Activated CD4-positive, alpha-beta T cell treated with anti-CD3 and anti-CD28 coated beads, Interleukin-2, amount 50 U/mL, for 16 hours (primary cell): Measurements from ENCODE around the gene CSNK2B.

Experiments
- DNase-seq: peaks from one replicate; pipeline ENCODE4 v3.0.0-alpha.2; 2020

Gene CSNK2B

GRCh38 chr6:31639043-31639442, 26.8 kb upstream of the CSNK2B start:
- no peak for DNase-seq

GRCh38 chr6:31639449-31639861, 26.4 kb upstream of the CSNK2B start:
- no peak for DNase-seq

GRCh38 chr6:31640612-31641011, 25.3 kb upstream of the CSNK2B start:
- no peak for DNase-seq

GRCh38 chr6:31641370-31641769, 24.5 kb upstream of the CSNK2B start:
- no peak for DNase-seq

GRCh38 chr6:31642798-31643570, 22.9 kb upstream of the CSNK2B start:
- DNase-seq = no peak

GRCh38 chr6:31643818-31644454, 21.9 kb upstream of the CSNK2B start:
- no peak for DNase-seq

GRCh38 chr6:31645325-31645724, 20.6 kb upstream of the CSNK2B start:
- no peak for DNase-seq

- peak; percentile 73 for DNase-seq
Observed at GRCh38 chr6:31651602-31652191, 14.2 kb upstream of the CSNK2B start.

GRCh38 chr6:31652925-31653724, 12.8 kb upstream of the CSNK2B start:
- DNase-seq = peak; percentile 92

GRCh38 chr6:31654574-31655348, 11.1 kb upstream of the CSNK2B start:
- DNase-seq = no peak

- DNase-seq = no peak
Observed at GRCh38 chr6:31655349-31656237, 10.3 kb upstream of the CSNK2B start, which contains the start of gene APOM. Gene APOM (plus strand): TSS chr6:31655894. CDS start chr6:31655967, 73 bp downstream.

GRCh38 chr6:31657406-31658157, 8.3 kb upstream of the CSNK2B start:
- DNase-seq = peak; percentile 50

GRCh38 chr6:31658158-31658688, 7.7 kb upstream of the CSNK2B start:
- no peak for DNase-seq

- no peak for DNase-seq
Observed at GRCh38 chr6:31658983-31659648, 6.8 kb upstream of the CSNK2B start.

GRCh38 chr6:31659649-31660380, 6.1 kb upstream of the CSNK2B start:
- DNase-seq = peak; percentile 48

- DNase-seq = peak; percentile 85
Observed at GRCh38 chr6:31660381-31661261, 5.3 kb upstream of the CSNK2B start, which contains the start of gene C6orf47. Gene C6orf47 (minus strand): TSS chr6:31660778. CDS start chr6:31659947, 831 bp downstream.

- no peak for DNase-seq
Observed at GRCh38 chr6:31661262-31662123, 4.4 kb upstream of the CSNK2B start.
